Measurements from ENCODE around the gene NR3C2.

The NR3C2 gene

GRCh38 chr4:148445071-148445859 lies 3.1 kb upstream of the NR3C2 start:
- Histone ChIP-seq H3K36me3 (ENCODE audit: control insufficient read depth, insufficient read depth, low read length) (no peaks in the 10 kb centered on the region), H3K27ac (ENCODE audit: low read depth, low read length) (peak overlapping the region; percentile 61), H3K4me1 (ENCODE audit: control insufficient read depth, insufficient read depth, low read length) (no peaks in the 10 kb centered on the region), H3K9ac (ENCODE audit: low read length) (peak overlapping the region; percentile 63), H3K27me3 (ENCODE audit: control insufficient read depth, insufficient read depth, low read length) (no peaks in the 10 kb centered on the region), H3K4me3 (ENCODE audit: low read length) (peak overlapping the region; percentile 78)

GRCh38 chr4:148444296-148445070 lies 2.3 kb upstream of the NR3C2 start:
- no peaks in the 10 kb centered on the region for H3K27me3 ChIP-seq (ENCODE audit: control insufficient read depth, insufficient read depth, low read length)
- no peaks in the 10 kb centered on the region for H3K36me3 ChIP-seq (ENCODE audit: control insufficient read depth, insufficient read depth, low read length)
- peak overlapping the region; percentile 61 for H3K27ac ChIP-seq (ENCODE audit: low read depth, low read length)
- H3K9ac ChIP-seq (ENCODE audit: low read length) = peak overlapping the region; percentile 12
- peak overlapping the region; percentile 78 for H3K4me3 ChIP-seq (ENCODE audit: low read length)
- H3K4me1 ChIP-seq (ENCODE audit: control insufficient read depth, insufficient read depth, low read length) = no peaks in the 10 kb centered on the region

DNA sequence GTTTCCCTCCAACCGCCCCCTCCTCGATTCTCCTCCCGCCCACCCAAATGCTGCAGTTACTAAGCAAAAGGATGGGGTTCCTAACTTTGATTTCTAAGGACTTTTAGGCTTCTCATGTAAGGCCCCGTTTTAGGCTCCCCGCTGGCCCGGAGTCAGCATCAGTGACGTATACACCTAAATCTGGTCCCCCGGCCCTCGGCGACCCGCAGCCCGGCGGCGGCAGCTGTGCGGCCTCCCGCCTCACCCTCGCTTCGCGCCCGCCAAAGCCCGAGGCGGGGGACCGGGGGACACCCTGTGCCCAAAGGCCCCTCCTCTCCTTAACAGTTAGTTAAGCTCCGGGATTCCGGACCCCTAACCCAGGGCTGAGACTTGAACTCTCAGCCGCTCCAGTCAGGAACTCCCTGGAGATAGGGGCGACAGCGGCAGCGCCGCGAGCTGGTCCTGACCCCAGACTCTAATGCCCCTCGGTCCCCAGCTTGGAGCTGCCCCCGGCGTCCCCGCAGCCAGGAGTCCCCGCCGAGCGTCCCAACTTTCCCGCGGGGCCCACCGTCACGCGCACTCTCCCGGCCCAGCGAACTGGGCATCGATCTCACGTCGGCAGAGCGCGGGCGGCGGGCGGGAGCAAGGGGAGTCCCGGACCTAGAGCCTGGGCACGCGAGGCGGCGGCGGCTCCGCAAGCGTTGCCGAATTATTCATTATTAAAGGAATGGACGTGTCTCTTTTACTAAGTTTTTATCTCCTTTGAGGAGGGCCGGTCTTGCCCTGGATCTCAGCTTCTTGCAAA lies 1.5 kb upstream of the NR3C2 start:
- Histone ChIP-seq H3K27ac (ENCODE audit: low read depth, low read length) (peak overlapping the region; percentile 61), H3K9ac (ENCODE audit: low read length) (peak overlapping the region; percentile 43), H3K27me3 (ENCODE audit: control insufficient read depth, insufficient read depth, low read length) (no peaks in the 10 kb centered on the region), H3K4me3 (ENCODE audit: low read length) (peak overlapping the region; percentile 78), H3K4me1 (ENCODE audit: control insufficient read depth, insufficient read depth, low read length) (no peaks in the 10 kb centered on the region), H3K36me3 (ENCODE audit: control insufficient read depth, insufficient read depth, low read length) (no peaks in the 10 kb centered on the region)

GRCh38 chr4:148442832-148443511 lies 758 bp upstream of the NR3C2 start:
- Histone ChIP-seq H3K36me3 (ENCODE audit: control insufficient read depth, insufficient read depth, low read length) (no peaks in the 10 kb centered on the region), H3K9ac (ENCODE audit: low read length) (peak overlapping the region; percentile 89), H3K27ac (ENCODE audit: low read depth, low read length) (peak overlapping the region; percentile 96), H3K27me3 (ENCODE audit: control insufficient read depth, insufficient read depth, low read length) (no peaks in the 10 kb centered on the region), H3K4me3 (ENCODE audit: low read length) (peak overlapping the region; percentile 78), H3K4me1 (ENCODE audit: control insufficient read depth, insufficient read depth, low read length) (no peaks in the 10 kb centered on the region)

- H3K36me3 ChIP-seq (ENCODE audit: control insufficient read depth, insufficient read depth, low read length) = no peaks in the 10 kb centered on the region
- no peaks in the 10 kb centered on the region for H3K27me3 ChIP-seq (ENCODE audit: control insufficient read depth, insufficient read depth, low read length)
- H3K4me3 ChIP-seq (ENCODE audit: low read length) = peak overlapping the region; percentile 85
- no peaks in the 10 kb centered on the region for H3K4me1 ChIP-seq (ENCODE audit: control insufficient read depth, insufficient read depth, low read length)
- H3K27ac ChIP-seq (ENCODE audit: low read depth, low read length) = peak overlapping the region; percentile 69
- H3K9ac ChIP-seq (ENCODE audit: low read length) = peak overlapping the region; percentile 76
Measured at GRCh38 chr4:148441624-148441985, 609 bp downstream of the NR3C2 start.

DNA sequence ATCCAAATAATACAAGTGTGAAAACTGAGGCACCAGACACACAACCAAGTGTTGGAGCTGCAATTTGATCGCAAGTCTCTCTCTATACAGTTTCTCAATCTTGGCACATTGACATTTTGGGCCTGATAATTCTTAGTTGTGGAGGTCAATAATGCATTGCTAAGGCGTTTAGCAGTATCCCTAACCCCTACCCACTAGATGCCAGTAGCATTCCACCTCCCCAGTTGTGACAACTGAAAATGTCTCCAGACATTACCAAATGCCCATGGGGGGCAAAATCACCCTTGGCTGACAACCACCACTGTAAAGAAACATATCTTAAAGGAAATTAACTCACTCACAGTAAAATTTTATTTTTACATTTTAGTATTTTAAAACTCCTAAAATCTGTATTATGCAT lies 4.2 kb downstream of the NR3C2 start:
- Histone ChIP-seq H3K36me3 (ENCODE audit: control insufficient read depth, insufficient read depth, low read length) (no peaks in the 10 kb centered on the region), H3K27ac (ENCODE audit: low read depth, low read length) (no peak overlapping the region), H3K27me3 (ENCODE audit: control insufficient read depth, insufficient read depth, low read length) (no peaks in the 10 kb centered on the region), H3K4me3 (ENCODE audit: low read length) (no peak overlapping the region), H3K4me1 (ENCODE audit: control insufficient read depth, insufficient read depth, low read length) (peaks cover 3% of the 10 kb centered on the region), H3K9ac (ENCODE audit: low read length) (no peak overlapping the region)

DNA sequence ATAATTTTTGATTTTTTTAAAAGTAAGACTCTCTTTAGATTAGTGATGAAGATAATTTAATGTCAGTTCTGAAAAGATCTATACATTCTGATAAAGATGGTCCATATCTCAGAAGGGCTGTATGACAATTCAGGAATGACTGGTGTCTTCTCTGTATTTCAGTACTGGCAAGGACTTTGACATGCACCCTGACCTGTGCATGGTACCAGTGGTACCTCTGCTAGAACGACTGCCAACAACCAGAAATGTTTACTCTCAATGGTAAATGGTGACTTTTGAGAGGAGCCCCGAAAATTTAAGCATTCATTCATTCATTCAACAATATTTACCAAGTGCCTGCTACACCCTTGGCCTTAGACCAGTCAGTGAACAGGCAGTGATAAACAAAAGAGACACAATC lies 4.8 kb downstream of the NR3C2 start:
- Histone ChIP-seq H3K9ac (ENCODE audit: low read length) (no peak overlapping the region), H3K36me3 (ENCODE audit: control insufficient read depth, insufficient read depth, low read length) (no peaks in the 10 kb centered on the region), H3K27me3 (ENCODE audit: control insufficient read depth, insufficient read depth, low read length) (no peaks in the 10 kb centered on the region), H3K4me3 (ENCODE audit: low read length) (no peak overlapping the region), H3K4me1 (ENCODE audit: control insufficient read depth, insufficient read depth, low read length) (peaks cover 3% of the 10 kb centered on the region), H3K27ac (ENCODE audit: low read depth, low read length) (no peak overlapping the region)

GRCh38 chr4:148436512-148436911 lies 5.7 kb downstream of the NR3C2 start:
- no peaks in the 10 kb centered on the region for H3K36me3 ChIP-seq (ENCODE audit: control insufficient read depth, insufficient read depth, low read length)
- no peak overlapping the region for H3K9ac ChIP-seq (ENCODE audit: low read length)
- no peak overlapping the region for H3K4me3 ChIP-seq (ENCODE audit: low read length)
- no peaks in the 10 kb centered on the region for H3K27me3 ChIP-seq (ENCODE audit: control insufficient read depth, insufficient read depth, low read length)
- H3K27ac ChIP-seq (ENCODE audit: low read depth, low read length) = no peak overlapping the region
- H3K4me1 ChIP-seq (ENCODE audit: control insufficient read depth, insufficient read depth, low read length) = peaks cover 3% of the 10 kb centered on the region

DNA sequence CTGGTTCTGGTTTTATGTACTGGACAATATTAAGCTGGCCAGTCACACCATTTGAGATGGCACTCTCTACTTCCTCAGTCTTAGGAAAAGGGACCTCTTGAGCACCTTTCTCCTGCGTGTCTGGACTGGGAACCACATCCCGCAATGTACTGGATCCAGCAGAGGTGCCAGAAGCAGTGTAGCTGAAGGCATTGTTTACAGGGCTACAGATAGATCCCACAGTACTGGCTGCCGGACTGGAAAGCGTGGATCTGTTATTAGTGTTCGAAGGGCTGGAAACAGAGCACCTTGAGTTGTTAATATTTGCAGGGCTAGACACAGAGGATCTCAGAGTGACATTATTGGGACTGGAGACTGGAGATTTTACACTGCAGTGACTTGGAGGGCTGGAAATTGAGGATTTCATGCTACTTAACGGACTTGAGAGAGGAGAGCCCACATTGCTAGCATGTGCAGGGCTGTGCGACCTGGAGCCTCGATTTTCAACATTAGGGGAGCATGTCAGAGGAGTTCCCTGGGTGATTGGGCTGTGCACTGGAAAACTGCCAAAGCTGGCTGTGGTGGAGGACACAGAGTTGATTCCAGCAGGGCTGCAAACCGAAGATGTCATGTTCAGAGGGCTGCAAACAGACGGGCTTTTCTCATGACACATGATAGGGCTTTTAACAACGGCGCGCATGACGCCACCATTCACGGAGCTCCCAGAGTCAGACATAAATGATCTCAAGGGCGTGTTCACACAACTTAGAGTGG lies 6.4 kb downstream of the NR3C2 start:
- Histone ChIP-seq H3K27me3 (ENCODE audit: control insufficient read depth, insufficient read depth, low read length) (no peaks in the 10 kb centered on the region), H3K4me1 (ENCODE audit: control insufficient read depth, insufficient read depth, low read length) (peaks cover 3% of the 10 kb centered on the region), H3K27ac (ENCODE audit: low read depth, low read length) (no peak overlapping the region), H3K9ac (ENCODE audit: low read length) (no peak overlapping the region), H3K4me3 (ENCODE audit: low read length) (no peak overlapping the region), H3K36me3 (ENCODE audit: control insufficient read depth, insufficient read depth, low read length) (no peaks in the 10 kb centered on the region)

DNA sequence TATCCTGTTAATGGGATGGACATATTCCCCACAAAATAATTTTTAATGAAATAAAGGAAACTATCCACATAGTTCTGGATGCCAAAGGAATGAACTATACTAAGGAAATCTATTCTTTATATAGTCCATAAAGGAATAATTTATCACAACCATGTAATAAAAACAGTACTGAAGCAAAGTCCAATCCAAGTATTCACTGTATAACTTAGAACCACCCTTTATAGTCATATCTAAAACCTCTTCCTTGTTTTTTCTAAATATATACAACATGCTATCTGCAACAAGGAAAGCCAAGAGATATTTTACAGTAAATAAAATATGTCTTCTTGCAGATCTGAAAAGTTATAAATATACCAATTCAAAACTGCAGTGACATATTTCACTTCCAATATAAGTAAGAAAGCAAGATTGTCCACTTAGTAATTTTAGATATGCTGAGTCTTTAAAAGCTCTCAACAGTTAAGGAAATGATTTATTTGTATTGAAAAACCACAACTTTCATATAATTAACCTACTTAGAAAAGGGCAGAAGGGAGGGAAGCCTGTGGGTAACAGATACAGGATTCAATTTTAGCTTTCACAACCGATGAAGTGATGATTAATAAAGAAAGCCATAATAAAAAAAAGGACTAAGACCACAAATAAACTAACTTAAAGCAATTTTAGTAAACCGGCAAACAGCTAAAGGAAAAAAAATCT lies 8.0 kb downstream of the NR3C2 start:
- Histone ChIP-seq H3K27me3 (ENCODE audit: control insufficient read depth, insufficient read depth, low read length) (no peaks in the 10 kb centered on the region), H3K27ac (ENCODE audit: low read depth, low read length) (no peak overlapping the region), H3K4me1 (ENCODE audit: control insufficient read depth, insufficient read depth, low read length) (peaks cover 3% of the 10 kb centered on the region), H3K4me3 (ENCODE audit: low read length) (no peak overlapping the region), H3K9ac (ENCODE audit: low read length) (no peak overlapping the region), H3K36me3 (ENCODE audit: control insufficient read depth, insufficient read depth, low read length) (no peaks in the 10 kb centered on the region)

DNA sequence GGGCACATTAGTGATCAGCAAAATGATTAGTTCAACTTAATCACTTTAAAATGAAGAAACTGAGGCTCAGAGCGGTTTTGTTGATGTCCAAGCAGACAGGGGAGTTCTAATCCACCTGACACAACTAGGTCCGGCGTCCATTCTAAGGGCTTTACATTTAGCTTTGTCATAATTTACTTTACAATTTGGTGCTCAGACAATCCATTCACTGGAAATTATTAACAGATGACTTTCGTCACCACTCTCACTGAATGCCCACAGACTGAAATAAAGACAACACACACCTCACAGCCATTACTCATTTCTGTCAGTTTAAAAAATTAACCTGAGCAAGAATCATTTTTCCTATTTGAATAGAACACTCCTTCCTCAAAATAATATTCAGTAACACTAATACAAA lies 10.8 kb downstream of the NR3C2 start:
- Histone ChIP-seq H3K27ac (ENCODE audit: low read depth, low read length) (no peak overlapping the region), H3K36me3 (ENCODE audit: control insufficient read depth, insufficient read depth, low read length) (no peaks in the 10 kb centered on the region), H3K4me3 (ENCODE audit: low read length) (peak overlapping the region; percentile 7), H3K4me1 (ENCODE audit: control insufficient read depth, insufficient read depth, low read length) (peaks cover 3% of the 10 kb centered on the region), H3K27me3 (ENCODE audit: control insufficient read depth, insufficient read depth, low read length) (no peaks in the 10 kb centered on the region), H3K9ac (ENCODE audit: low read length) (no peak overlapping the region)

Data from rectal smooth muscle tissue (tissue), 1 donor.